Endothelial cell of umbilical vein (primary cell): Measurements from ENCODE around the gene ARGLU1. TPM values are rescaled to one million over a fixed set of nuclear protein-coding genes. Genes with fewer than 3 reads are reported as not detected.

Experiments used
- BruUV-seq: library from RNA; stranded (reverse); fragments of 400-500 nt; replicated peaks from 2 replicates; lab custom pipeline; 2021; lab: Mats Ljungman, UMichigan
- CTCF ChIA-PET: fragments of 300-600, 350-600 bp; sonication (Branson Sonifier 250); formaldehyde crosslinking; loops from one replicate; lab custom pipeline; 2021; ENCODE audit warnings: antibody characterized with exemption, inconsistent platforms; lab: Charles Lee
- POLR2A ChIA-PET: fragments of 300-600, 350-600 bp; sonication (Branson Sonifier 250); formaldehyde crosslinking; loops from one replicate; lab custom pipeline; 2021; ENCODE audit warnings: antibody characterized with exemption, inconsistent platforms; lab: Charles Lee
- DNase-seq: peaks from one replicate; pipeline ENCODE4 v3.0.0-alpha.2; 2011; ENCODE audit warnings: low read depth, low spot score
- FAIRE-seq: peaks from 2 replicates; lab custom pipeline; 2011; peaks lifted over from hg19 to GRCh38; lab: Jason Lieb, UNC
- H2AFZ ChIP-seq: 2 replicates; pipeline ENCODE4 v1.6.0; 2012; ENCODE audit warnings: low read depth, low read length, control low read depth, inconsistent platforms
- H3K27ac ChIP-seq: 2 replicates; pipeline ENCODE4 v1.5.1; 2011; ENCODE audit warnings: low read depth, mild to moderate bottlenecking, control low read depth, low read length, moderate library complexity; ENCODE audit not compliant: insufficient read depth
- H3K27me3 ChIP-seq, 2 experiments: 2 replicates each; pipeline versions ENCODE4 v1.6.0 to v1.6.1; 2011; ENCODE audit warnings: low read length in 2 of 2, mixed read lengths in 1 of 2; ENCODE audit not compliant: control insufficient read depth in 2 of 2, insufficient read depth in 2 of 2
- H3K36me3 ChIP-seq, 2 experiments: 2 replicates in 1 of 2; 3 replicates in 1 of 2; pipeline ENCODE4 v1.5.1; 2011; ENCODE audit warnings: low read length in 2 of 2, mild to moderate bottlenecking in 1 of 2, moderate library complexity in 1 of 2; ENCODE audit not compliant: control insufficient read depth in 2 of 2, insufficient read depth in 2 of 2; ENCODE audit errors: extremely low read depth in 1 of 2
- H3K4me1 ChIP-seq: 3 replicates; pipeline ENCODE4 v1.5.1; 2011; ENCODE audit warnings: mild to moderate bottlenecking, low read length; ENCODE audit not compliant: control insufficient read depth, insufficient read depth; ENCODE audit errors: extremely low read depth
- H3K4me2 ChIP-seq: 2 replicates; pipeline ENCODE4 v1.6.1; 2011; ENCODE audit warnings: low read length, control low read depth, mixed read lengths; ENCODE audit not compliant: insufficient read depth
- H3K4me3 ChIP-seq, 3 experiments: fragments of 200-600 bp in 1 of 3; sonication (generic), shearing (Covaris generic) in 1 of 3; replicated peaks in 1 of 3; 2 replicates each; pipeline ENCODE4 v1.5.1; 2011 to 2016; ENCODE audit warnings: control low read depth in 3 of 3, low read length in 3 of 3, mild to moderate bottlenecking in 2 of 3, inconsistent platforms in 1 of 3, low read depth in 1 of 3, moderate library complexity in 1 of 3; ENCODE audit not compliant: insufficient read depth in 1 of 3
- H3K79me2 ChIP-seq: 2 replicates; pipeline ENCODE4 v1.6.0; 2012; ENCODE audit warnings: low read length, inconsistent platforms; ENCODE audit not compliant: control insufficient read depth, insufficient read depth
- H3K9ac ChIP-seq: replicated peaks from 2 replicates; pipeline ENCODE3; 2011; ENCODE audit warnings: low read length, control low read depth; ENCODE audit not compliant: insufficient read depth; ENCODE audit errors: extremely low read depth
- H3K9me1 ChIP-seq: replicated peaks from 3 replicates; pipeline ENCODE4 v1.6.0; 2011; ENCODE audit warnings: mild to moderate bottlenecking, low read length; ENCODE audit not compliant: control insufficient read depth, insufficient read depth; ENCODE audit errors: extremely low read depth
- H3K9me3 ChIP-seq: replicated peaks from 2 replicates; pipeline ENCODE4 v1.5.1; 2012; ENCODE audit warnings: low read length, inconsistent platforms; ENCODE audit not compliant: control insufficient read depth, insufficient read depth
- H4K20me1 ChIP-seq: replicated peaks from 2 replicates; pipeline ENCODE3; 2011; ENCODE audit warnings: mild to moderate bottlenecking, low read length; ENCODE audit not compliant: control insufficient read depth, insufficient read depth; ENCODE audit errors: extremely low read depth
- POLR2AphosphoS5 ChIP-seq: IDR thresholded peaks from 2 replicates; pipeline ENCODE4 v1.6.1; 2012; ENCODE audit warnings: low read depth, mild to moderate bottlenecking, control low read depth, low read length, moderate library complexity; ENCODE audit not compliant: insufficient read depth
- dilution Hi-C: fragments of 300-500 bp; cut with MboI; formaldehyde crosslinking; loops from one replicate; pipeline ENCODE4 v1.15.0; 2019; ENCODE audit warnings: low sequenced_read_pairs; ENCODE audit not compliant: extremely low pct_ligation_motif_present
- intact Hi-C: fragments of 100-400 bp; cut with micrococcal nuclease; formaldehyde crosslinking; loops from one replicate; pipeline ENCODE4 v1.10.0; 2022
- polyA plus RNA-seq, 4 experiments: library from polyadenylated mRNA; depleted of rRNA in 3 of 4; stranded (reverse) in 3 of 4; unstranded in 1 of 4; fragments of >200 nt; gene quantifications; 2 replicates each; pipeline versions ENCODE4 v1.2.1 to v1.2.3, GENCODE V29; 2011 to 2012; ENCODE audit warnings: missing spikeins in 1 of 4
- total RNA-seq: library from RNA; stranded (reverse); gene quantifications from 2 replicates; pipeline ENCODE4 v1.2.3, GENCODE V29; 2021
- TF ChIP-seq, protein P1 (sequence below): IDR thresholded peaks from 2 replicates; pipeline ENCODE4 v1.6.1; 2011; ENCODE audit not compliant: insufficient read depth, insufficient read length
- TF ChIP-seq, protein P2 (sequence below), 2 donors: IDR thresholded peaks; 1 replicate in 1 of 2; 2 replicates in 1 of 2; pipeline ENCODE4 v1.5.1; 2011; ENCODE audit warnings: low read length in 2 of 2, mild to moderate bottlenecking in 2 of 2, moderate library complexity in 2 of 2, control low read depth in 1 of 2, inconsistent platforms in 1 of 2, low read depth in 1 of 2; ENCODE audit not compliant: insufficient read depth in 1 of 2; ENCODE audit errors: extremely low read depth in 1 of 2

ARGLU1 gene
- total and polyA plus RNA-seq, 2 donors (not counting 3 experiments of a cell fraction or from before 2014, with no cell fraction given) = 44.4 to 111 TPM

DNA sequence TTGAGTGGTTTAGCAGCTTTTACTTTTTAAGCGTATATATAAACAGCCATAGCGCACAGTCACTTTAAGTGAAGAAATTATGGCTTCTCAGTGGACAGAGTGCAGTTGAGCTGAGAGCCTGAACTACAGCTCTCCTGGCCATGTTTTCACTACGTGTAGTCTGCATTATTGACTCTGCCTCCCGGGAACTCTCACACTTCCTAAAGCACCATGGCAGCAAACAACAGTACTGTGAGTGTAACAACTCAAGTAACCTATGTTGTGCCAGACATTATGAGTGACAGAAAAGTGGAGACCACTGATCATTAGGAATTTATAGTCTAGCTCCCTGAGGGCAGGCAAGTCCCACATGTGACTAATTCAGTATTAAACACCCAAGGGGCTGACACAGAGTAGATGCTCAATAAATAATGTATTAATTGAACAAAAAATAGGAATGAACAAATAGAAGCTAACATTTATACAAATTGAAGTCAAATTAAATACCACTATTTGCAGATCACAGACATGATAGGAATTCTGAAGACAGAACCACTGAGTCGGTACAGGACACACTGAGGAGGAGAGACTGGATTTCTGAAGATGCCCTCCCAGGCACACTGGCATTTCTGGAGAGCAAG lies 52.2 kb downstream of the ARGLU1 start:
- peaks cover 16% of the 10 kb centered on the region for H3K79me2 ChIP-seq
- H3K4me3 ChIP-seq = no peak overlapping the region
- peaks cover 0 to 13% of the 10 kb centered on the region in 2 experiments for H3K36me3 ChIP-seq
- no peak overlapping the region for H3K4me2 ChIP-seq
- DNase-seq (no peak), FAIRE-seq (no peak)
- H3K9ac ChIP-seq = no peak overlapping the region
- H3K4me1 ChIP-seq = peaks cover 11% of the 10 kb centered on the region
- H3K27me3 ChIP-seq = no peaks in the 10 kb centered on the region
- H3K9me1 ChIP-seq = no peaks in the 10 kb centered on the region
- H3K27ac ChIP-seq = no peak overlapping the region
- no peaks in the 10 kb centered on the region for H4K20me1 ChIP-seq
- dilution Hi-C loops = no loop called here
- ChIA-PET POLR2A (no interaction called here), CTCF (interaction anchor here (0.9 kb wide), 1 partner anchor 10 kb away, joined by 3 read pairs; no protein-coding TSS in a partner anchor)
- TF ChIP-seq POLR2AphosphoS5 = no peak
- TF ChIP-seq, protein P1, sequence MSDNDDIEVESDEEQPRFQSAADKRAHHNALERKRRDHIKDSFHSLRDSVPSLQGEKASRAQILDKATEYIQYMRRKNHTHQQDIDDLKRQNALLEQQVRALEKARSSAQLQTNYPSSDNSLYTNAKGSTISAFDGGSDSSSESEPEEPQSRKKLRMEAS = no peak
- TF ChIP-seq, protein P2, sequence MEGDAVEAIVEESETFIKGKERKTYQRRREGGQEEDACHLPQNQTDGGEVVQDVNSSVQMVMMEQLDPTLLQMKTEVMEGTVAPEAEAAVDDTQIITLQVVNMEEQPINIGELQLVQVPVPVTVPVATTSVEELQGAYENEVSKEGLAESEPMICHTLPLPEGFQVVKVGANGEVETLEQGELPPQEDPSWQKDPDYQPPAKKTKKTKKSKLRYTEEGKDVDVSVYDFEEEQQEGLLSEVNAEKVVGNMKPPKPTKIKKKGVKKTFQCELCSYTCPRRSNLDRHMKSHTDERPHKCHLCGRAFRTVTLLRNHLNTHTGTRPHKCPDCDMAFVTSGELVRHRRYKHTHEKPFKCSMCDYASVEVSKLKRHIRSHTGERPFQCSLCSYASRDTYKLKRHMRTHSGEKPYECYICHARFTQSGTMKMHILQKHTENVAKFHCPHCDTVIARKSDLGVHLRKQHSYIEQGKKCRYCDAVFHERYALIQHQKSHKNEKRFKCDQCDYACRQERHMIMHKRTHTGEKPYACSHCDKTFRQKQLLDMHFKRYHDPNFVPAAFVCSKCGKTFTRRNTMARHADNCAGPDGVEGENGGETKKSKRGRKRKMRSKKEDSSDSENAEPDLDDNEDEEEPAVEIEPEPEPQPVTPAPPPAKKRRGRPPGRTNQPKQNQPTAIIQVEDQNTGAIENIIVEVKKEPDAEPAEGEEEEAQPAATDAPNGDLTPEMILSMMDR (IDR thresholded peaks at IDR 0.05; ENCODE audit: extremely low read depth in 1 of 2, insufficient read depth in 1 of 2, low read depth in 1 of 2, low read length in 2 of 2) = no peak
- BruUV-seq = no TSS peak
- H2AFZ ChIP-seq = no peak overlapping the region
- intact Hi-C loops = no loop called here
- H3K9me3 ChIP-seq = no peaks in the 10 kb centered on the region
